Measurements from ENCODE around the gene LNP1. TPM values are rescaled to one million over a fixed set of nuclear protein-coding genes. Genes with fewer than 3 reads are reported as not detected.

The LNP1 gene
- total and polyA plus RNA-seq, 10 of the 15 experiments (the other 5 are each of a cell fraction or from before 2014, with no cell fraction given): 2.1 to 4.2 (median 2.7) TPM

DNA sequence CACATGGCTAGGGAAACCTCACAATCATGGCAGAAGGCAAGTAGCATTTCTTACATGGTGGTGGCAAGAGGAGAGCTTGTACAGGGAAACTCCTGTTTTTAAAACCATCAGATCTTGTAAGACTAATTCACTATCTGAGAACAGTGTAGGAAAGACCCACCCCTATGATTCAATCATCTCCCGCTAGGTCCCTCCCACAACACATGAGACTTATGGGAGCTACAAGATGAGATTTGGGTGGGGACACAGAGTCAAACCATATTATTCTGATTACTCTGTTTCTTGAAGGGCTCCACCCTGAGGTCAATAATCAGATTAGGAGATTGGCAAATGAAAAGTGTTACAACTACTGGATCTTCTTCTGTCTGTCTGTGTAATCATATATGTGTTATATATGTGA lies 69.6 kb downstream of the LNP1 start:
- DNase-seq (ENCODE audit: low read depth, low spot score) (no peak), FAIRE-seq (no peak), ATAC-seq (no peak)
- in situ Hi-C loops (cut with MboI) (no loop called here), intact Hi-C loops (cut with micrococcal nuclease; ENCODE audit: unreplicated experiment) (no loop called here)
- no peaks in the 10 kb centered on the region for H3K36me3 ChIP-seq (ENCODE audit: control insufficient read depth in 2 of 2, insufficient read depth in 2 of 2, low read length in 1 of 2)
- WGBS (ENCODE audit: insufficient coverage, insufficient replicate concordance, low lambda C conversion rate, missing lambda C conversion rate): 100% methylated on average over 1 of the region's 1 CpG
- no peak overlapping the region for H2AFZ ChIP-seq (ENCODE audit: control insufficient read depth, low read depth, low read length)
- H3K27ac ChIP-seq (ENCODE audit: control insufficient read depth, insufficient read depth): no peak overlapping the region
- peaks cover 6% of the 10 kb centered on the region for H3K4me1 ChIP-seq (ENCODE audit: control insufficient read depth, insufficient read depth, low read length)
- no peaks in the 10 kb centered on the region for H3K79me2 ChIP-seq (ENCODE audit: control insufficient read depth, insufficient read depth, low read length)
- H3K4me3 ChIP-seq: no peak overlapping the region
- POLR2A ChIA-PET: no interaction called here
- SMC1A ChIA-PET (ENCODE audit: uncharacterized antibody, unreplicated experiment): interaction anchor here (0.7 to 1.3 kb wide), 3 partner anchors 8 to 101 kb away, joined by 3 to 4 read pairs (median 3); no protein-coding TSS in a partner anchor
- H3K9ac ChIP-seq (ENCODE audit: control insufficient read depth, insufficient read depth, low read length): no peak overlapping the region
- H4K20me1 ChIP-seq (ENCODE audit: control insufficient read depth, insufficient read depth): no peaks in the 10 kb centered on the region
- no peak overlapping the region for H3K4me2 ChIP-seq (ENCODE audit: control insufficient read depth, insufficient read depth)
- BruUV-seq (replicated peaks): no TSS peak
- TF ChIP-seq RB1 (IDR thresholded peaks at IDR 0.05; ENCODE audit: borderline replicate concordance) (no peak), IKZF2 (IDR thresholded peaks at IDR 0.05) (no peak), SREBF1 (IDR thresholded peaks at IDR 0.05; ENCODE audit: low read length) (no peak), ZNF24 (IDR thresholded peaks at IDR 0.05) (no peak), POLR2AphosphoS2 (IDR thresholded peaks at IDR 0.05; ENCODE audit: low read depth, low read length) (no peak), CEBPB (IDR thresholded peaks at IDR 0.05; ENCODE audit: borderline replicate concordance in 1 of 2, low read depth in 2 of 2, low read length in 2 of 2) (no peak), GABPA (IDR thresholded peaks at IDR 0.05; ENCODE audit: low read depth) (no peak), CBFB (IDR thresholded peaks at IDR 0.05; ENCODE audit: low read depth) (no peak), CREB1 (IDR thresholded peaks at IDR 0.05; ENCODE audit: low read depth) (no peak), KLF5 (IDR thresholded peaks at IDR 0.05; ENCODE audit: partially characterized antibody) (no peak)
- TF ChIP-seq, protein P1, sequence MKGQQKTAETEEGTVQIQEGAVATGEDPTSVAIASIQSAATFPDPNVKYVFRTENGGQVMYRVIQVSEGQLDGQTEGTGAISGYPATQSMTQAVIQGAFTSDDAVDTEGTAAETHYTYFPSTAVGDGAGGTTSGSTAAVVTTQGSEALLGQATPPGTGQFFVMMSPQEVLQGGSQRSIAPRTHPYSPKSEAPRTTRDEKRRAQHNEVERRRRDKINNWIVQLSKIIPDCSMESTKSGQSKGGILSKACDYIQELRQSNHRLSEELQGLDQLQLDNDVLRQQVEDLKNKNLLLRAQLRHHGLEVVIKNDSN (IDR thresholded peaks at IDR 0.05; ENCODE audit: borderline replicate concordance, extremely low read length, insufficient read depth, low read depth, low read length): no peak
- TF ChIP-seq, protein P2, sequence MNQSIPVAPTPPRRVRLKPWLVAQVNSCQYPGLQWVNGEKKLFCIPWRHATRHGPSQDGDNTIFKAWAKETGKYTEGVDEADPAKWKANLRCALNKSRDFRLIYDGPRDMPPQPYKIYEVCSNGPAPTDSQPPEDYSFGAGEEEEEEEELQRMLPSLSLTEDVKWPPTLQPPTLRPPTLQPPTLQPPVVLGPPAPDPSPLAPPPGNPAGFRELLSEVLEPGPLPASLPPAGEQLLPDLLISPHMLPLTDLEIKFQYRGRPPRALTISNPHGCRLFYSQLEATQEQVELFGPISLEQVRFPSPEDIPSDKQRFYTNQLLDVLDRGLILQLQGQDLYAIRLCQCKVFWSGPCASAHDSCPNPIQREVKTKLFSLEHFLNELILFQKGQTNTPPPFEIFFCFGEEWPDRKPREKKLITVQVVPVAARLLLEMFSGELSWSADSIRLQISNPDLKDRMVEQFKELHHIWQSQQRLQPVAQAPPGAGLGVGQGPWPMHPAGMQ (IDR thresholded peaks at IDR 0.05; ENCODE audit: borderline replicate concordance): no peak
- TF ChIP-seq, protein P3, sequence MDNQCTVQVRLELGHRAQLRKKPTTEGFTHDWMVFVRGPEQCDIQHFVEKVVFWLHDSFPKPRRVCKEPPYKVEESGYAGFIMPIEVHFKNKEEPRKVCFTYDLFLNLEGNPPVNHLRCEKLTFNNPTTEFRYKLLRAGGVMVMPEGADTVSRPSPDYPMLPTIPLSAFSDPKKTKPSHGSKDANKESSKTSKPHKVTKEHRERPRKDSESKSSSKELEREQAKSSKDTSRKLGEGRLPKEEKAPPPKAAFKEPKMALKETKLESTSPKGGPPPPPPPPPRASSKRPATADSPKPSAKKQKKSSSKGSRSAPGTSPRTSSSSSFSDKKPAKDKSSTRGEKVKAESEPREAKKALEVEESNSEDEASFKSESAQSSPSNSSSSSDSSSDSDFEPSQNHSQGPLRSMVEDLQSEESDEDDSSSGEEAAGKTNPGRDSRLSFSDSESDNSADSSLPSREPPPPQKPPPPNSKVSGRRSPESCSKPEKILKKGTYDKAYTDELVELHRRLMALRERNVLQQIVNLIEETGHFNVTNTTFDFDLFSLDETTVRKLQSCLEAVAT (IDR thresholded peaks at IDR 0.05): no peak
- peaks cover 15% of the 10 kb centered on the region; the same call in 2 of the 3 replicates for H3K9me3 ChIP-seq (replicated peaks; ENCODE audit: control insufficient read depth, insufficient read depth, low read length)
- H3K27me3 ChIP-seq (replicated peaks in 1 of 2; ENCODE audit: control insufficient read depth in 2 of 2, insufficient read depth in 2 of 2, low read length in 1 of 2): no peaks in the 10 kb centered on the region
- CTCF ChIA-PET: interaction anchor here (0.6 to 1.5 kb wide), 2 partner anchors 9 to 1047 kb away, joined by 3 read pairs; no protein-coding TSS in a partner anchor
- RAD21 ChIA-PET (ENCODE audit: unreplicated experiment): interaction anchor here (1.0 to 1.2 kb wide), 2 partner anchors 8 to 122 kb away, joined by 3 read pairs; no protein-coding TSS in a partner anchor
